GM23248 (cell line): Measurements from ENCODE around the gene UNC13B. TPM values are rescaled to one million over a fixed set of nuclear protein-coding genes. Genes with fewer than 3 reads are reported as not detected.

Experiments used
- DNase-seq: peaks from one replicate; pipeline ENCODE4 v3.0.0-alpha.2; 2015
- H2AFZ ChIP-seq: fragments of 200-600 bp; sonication (generic); 2 replicates; pipeline ENCODE4 v1.6.1; 2016; ENCODE audit warnings: antibody characterized with exemption
- H3F3A ChIP-seq: fragments of 200-600 bp; sonication (generic); 2 replicates; pipeline ENCODE4 v1.6.1; 2016; ENCODE audit warnings: mild to moderate bottlenecking, antibody characterized with exemption, mixed run types; ENCODE audit not compliant: insufficient read depth
- H3K27ac ChIP-seq: fragments of 200-600 bp; sonication (generic); 2 replicates; pipeline ENCODE4 v1.5.1; 2016; ENCODE audit warnings: mild to moderate bottlenecking
- H3K27me3 ChIP-seq: fragments of 200-600 bp; sonication (generic); replicated peaks from 2 replicates; pipeline ENCODE4 v1.6.1; 2016; ENCODE audit warnings: mild to moderate bottlenecking; ENCODE audit not compliant: insufficient read depth
- H3K36me3 ChIP-seq: fragments of 200-600 bp; sonication (generic); 2 replicates; pipeline ENCODE4 v1.6.1; 2016; ENCODE audit warnings: low read depth, mild to moderate bottlenecking
- H3K4me1 ChIP-seq: fragments of 200-600 bp; sonication (generic); 2 replicates; pipeline ENCODE4 v1.6.1; 2016; ENCODE audit warnings: mild to moderate bottlenecking; ENCODE audit not compliant: insufficient read depth
- H3K4me2 ChIP-seq: fragments of 200-600 bp; sonication (generic); one replicate; pipeline ENCODE4 v1.6.1; 2016; ENCODE audit warnings: mild to moderate bottlenecking; ENCODE audit not compliant: unreplicated experiment
- H3K4me3 ChIP-seq: fragments of 200-600 bp; sonication (generic); 2 replicates; pipeline ENCODE4 v1.5.1; 2016; ENCODE audit warnings: mild to moderate bottlenecking
- H3K79me2 ChIP-seq: fragments of 200-600 bp; sonication (generic); 2 replicates; pipeline ENCODE4 v1.6.1; 2016; ENCODE audit warnings: mild to moderate bottlenecking; ENCODE audit not compliant: insufficient read depth
- H3K9ac ChIP-seq: fragments of 200-600 bp; sonication (generic); 2 replicates; pipeline ENCODE4 v1.6.1; 2016; ENCODE audit warnings: mild to moderate bottlenecking
- H3K9me2 ChIP-seq: fragments of 200-600 bp; sonication (generic); 2 replicates; pipeline ENCODE4 v1.6.1; 2016; ENCODE audit warnings: mixed run types, mild to moderate bottlenecking, moderate library complexity; ENCODE audit not compliant: insufficient read depth
- H3K9me3 ChIP-seq: fragments of 200-600 bp; sonication (generic); one replicate; pipeline ENCODE4 v1.6.1; 2017; ENCODE audit warnings: low read depth
- H4K20me1 ChIP-seq: fragments of 200-600 bp; sonication (generic); 2 replicates; pipeline ENCODE4 v1.6.0; 2016; ENCODE audit not compliant: insufficient read depth
- EZH2 ChIP-seq: fragments of 200-600 bp; sonication (generic); IDR thresholded peaks from 2 replicates; pipeline ENCODE4 v1.6.1; 2018; ENCODE audit warnings: antibody characterized with exemption, mild to moderate bottlenecking; ENCODE audit not compliant: insufficient read depth, poor library complexity, severe bottlenecking
- EZH2phosphoT487 ChIP-seq: fragments of 200-600 bp; sonication (generic); IDR thresholded peaks from 2 replicates; pipeline ENCODE4 v1.6.1; 2018; ENCODE audit warnings: antibody characterized with exemption, moderate library complexity, mild to moderate bottlenecking, low read depth; ENCODE audit not compliant: insufficient read depth
- WGBS, 2 experiments: methylation state at CpG; one replicate each; pipeline ENCODE4 v1.1.6; 2015 to 2017; ENCODE audit warnings: low lambda C conversion rate in 2 of 2, low coverage in 1 of 2; ENCODE audit errors: missing lambda C conversion rate in 2 of 2; 5-methylcytosine and 5-hydroxymethylcytosine counted together
- in situ Hi-C: fragments of 300-500 bp; cut with MboI; formaldehyde crosslinking; loops from 2 replicates; pipeline ENCODE4 v1.15.0; 2020
- polyA plus RNA-seq: library from polyadenylated mRNA; unstranded; fragments of >200 nt; fragmentation: Nextera tagmentation; extraction: Ambion mirVana; gene quantifications from 2 replicates; pipeline ENCODE4 v1.2.1, GENCODE V29; 2016
- total RNA-seq: library from RNA; depleted of rRNA; stranded (reverse); fragments of >200 nt; shearing (Covaris generic); gene quantifications from 2 replicates; pipeline ENCODE4 v1.2.3, GENCODE V29; 2014

UNC13B gene
- total and polyA plus RNA-seq, 2 experiments from 2014 or later = 5.5 to 15.3 TPM

DNA sequence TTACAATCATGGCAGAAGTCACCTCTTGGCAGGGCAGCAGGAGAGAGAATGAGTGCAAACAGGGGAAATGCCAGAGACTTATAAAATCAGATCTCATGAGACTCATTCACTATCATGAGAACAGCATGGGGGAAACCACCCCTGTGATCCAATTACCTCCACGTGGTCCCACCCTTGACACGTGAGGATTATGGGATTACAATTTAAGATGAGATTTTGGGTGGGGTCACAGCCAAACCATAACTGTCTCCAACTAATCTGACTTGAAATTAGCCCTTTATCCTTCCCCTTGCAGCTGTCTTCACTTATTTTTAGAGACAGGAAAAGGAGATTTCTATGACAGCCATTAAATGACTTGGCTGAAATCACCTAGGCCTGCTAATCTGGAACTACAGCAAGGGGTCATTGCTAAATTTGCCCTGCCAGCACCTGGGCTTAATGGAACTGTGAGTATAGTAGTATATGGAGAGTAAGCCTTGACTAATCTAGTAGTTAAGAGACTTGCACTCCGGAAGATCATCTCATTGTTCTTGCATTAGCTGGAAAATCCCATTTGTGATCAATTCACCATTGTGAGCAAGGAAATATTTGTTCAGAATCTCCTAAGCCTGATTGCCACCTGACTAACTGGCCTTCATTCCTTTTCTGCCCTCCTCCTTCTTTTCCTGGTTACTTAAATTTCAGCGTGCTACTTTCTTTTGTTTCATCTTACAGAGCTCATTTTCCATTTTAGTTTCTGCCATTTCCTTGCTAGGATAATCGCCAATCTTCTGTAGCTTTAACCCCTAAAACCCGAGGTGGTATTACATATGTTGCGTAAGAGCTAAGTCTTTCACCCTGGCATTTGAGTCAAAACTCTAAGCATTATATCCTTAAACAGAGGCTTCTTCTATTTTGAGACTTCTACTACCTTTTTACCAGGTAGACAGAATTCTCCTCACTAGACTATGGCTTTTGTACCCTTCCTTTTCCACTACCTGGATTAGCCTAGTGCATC is 262.8 kb downstream of the UNC13B start:
- 46 to 53% methylated on average over 7 of the region's 7 CpGs for WGBS, 2 experiments
- Histone ChIP-seq H4K20me1 (no peaks in the 10 kb centered on the region), H3K9me3 (no peaks in the 10 kb centered on the region), H3K4me3 (no peak overlapping the region), H3K9ac (no peak overlapping the region), H3K27ac (no peak overlapping the region), H3K27me3 (no peaks in the 10 kb centered on the region), H3K4me2 (no peak overlapping the region), H3K36me3 (no peaks in the 10 kb centered on the region), H3K79me2 (no peaks in the 10 kb centered on the region), H2AFZ (no peak overlapping the region), H3F3A (peaks cover 4% of the 10 kb centered on the region; the same call in 1 of the 2 replicates), H3K9me2 (no peaks in the 10 kb centered on the region), H3K4me1 (no peaks in the 10 kb centered on the region)
- in situ Hi-C loops = no loop called here
- no peak for DNase-seq
- TF ChIP-seq EZH2phosphoT487 (no peak), EZH2 (no peak)

DNA sequence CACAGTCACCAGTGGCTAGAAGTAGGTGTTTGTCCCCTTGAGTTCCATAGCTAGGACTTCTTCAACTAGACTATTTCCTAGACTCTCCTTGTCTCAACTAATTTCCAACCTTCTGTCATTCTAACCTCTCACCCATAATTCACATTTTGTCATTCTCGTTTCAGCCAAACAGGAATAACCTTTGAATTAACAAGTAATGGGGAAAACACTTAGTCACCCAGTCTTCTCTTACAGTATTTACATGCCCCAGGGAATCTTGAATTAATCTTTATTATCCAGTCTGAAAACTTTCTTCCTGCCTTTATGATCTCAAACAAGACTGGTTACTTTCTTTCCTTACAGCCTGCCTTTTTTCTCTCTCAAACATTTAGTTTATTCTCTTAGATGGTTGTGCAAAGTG is 264.8 kb downstream of the UNC13B start:
- Histone ChIP-seq H3K27me3 (no peaks in the 10 kb centered on the region), H2AFZ (no peak overlapping the region), H3K79me2 (no peaks in the 10 kb centered on the region), H3K27ac (no peak overlapping the region), H3K9me2 (no peaks in the 10 kb centered on the region), H3K4me2 (no peak overlapping the region), H3K36me3 (no peaks in the 10 kb centered on the region), H3K4me1 (no peaks in the 10 kb centered on the region), H3K9ac (no peak overlapping the region), H3K4me3 (no peak overlapping the region), H3K9me3 (no peaks in the 10 kb centered on the region), H4K20me1 (no peaks in the 10 kb centered on the region), H3F3A (peaks cover 4% of the 10 kb centered on the region; the same call in 1 of the 2 replicates)
- in situ Hi-C loops = no loop called here
- TF ChIP-seq EZH2phosphoT487 = no peak
- TF ChIP-seq EZH2 = no peak
- WGBS, 2 experiments = 36 to 43% methylated on average over 1 of the region's 1 CpG
- no peak for DNase-seq

DNA sequence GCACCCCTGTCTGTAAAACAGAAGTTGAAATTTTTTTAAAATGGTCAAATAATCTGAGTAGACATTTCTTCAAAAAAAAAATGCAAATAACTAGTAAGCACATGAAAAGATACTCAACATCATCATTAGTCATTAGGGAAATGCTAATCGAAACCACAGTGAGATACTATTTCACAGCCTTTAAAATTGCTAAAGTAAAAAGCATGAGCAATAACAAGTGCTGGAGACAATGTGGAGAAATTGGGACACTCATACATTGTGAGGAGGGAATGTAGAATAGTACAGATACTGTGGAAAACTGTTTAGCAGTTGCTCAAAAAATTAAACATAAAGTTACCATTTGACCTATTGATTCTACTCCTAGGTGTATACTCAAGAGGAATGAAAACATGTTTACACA is 269.7 kb downstream of the UNC13B start:
- Histone ChIP-seq H3K4me1 (no peaks in the 10 kb centered on the region), H3K9me2 (no peaks in the 10 kb centered on the region), H3K4me2 (no peak overlapping the region), H3K79me2 (no peaks in the 10 kb centered on the region), H3K9me3 (no peaks in the 10 kb centered on the region), H4K20me1 (no peaks in the 10 kb centered on the region), H3K36me3 (no peaks in the 10 kb centered on the region), H2AFZ (no peak overlapping the region), H3F3A (no peaks in the 10 kb centered on the region), H3K27ac (no peak overlapping the region), H3K27me3 (peaks cover 17% of the 10 kb centered on the region), H3K9ac (no peak overlapping the region), H3K4me3 (no peak overlapping the region)
- no peak for TF ChIP-seq EZH2phosphoT487
- TF ChIP-seq EZH2 = no peak
- in situ Hi-C loops = no loop called here
- 74 to 78% methylated on average over 1 of the region's 1 CpG for WGBS, 2 experiments
- no peak for DNase-seq

DNA sequence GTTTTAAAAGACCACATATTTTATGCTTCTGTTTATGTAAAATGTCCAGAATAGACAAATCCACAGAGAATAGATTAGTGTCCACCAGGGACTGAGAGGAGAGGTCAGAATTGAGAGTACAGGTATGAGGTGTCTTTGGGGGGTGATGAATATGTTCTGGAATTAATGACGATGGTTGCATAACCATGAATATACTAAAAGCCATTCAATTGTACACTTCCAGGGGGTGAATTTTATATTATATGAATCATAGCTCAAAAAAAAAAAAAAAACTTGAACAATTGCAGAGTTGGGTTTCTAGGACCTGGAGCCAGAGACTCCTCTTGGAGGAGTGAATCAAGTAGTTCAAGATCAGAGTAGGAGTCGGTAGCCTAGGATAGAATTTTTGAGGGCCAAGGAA is 270.3 kb downstream of the UNC13B start:
- Histone ChIP-seq H3K4me3 (no peak overlapping the region), H3K9me2 (no peaks in the 10 kb centered on the region), H3K36me3 (no peaks in the 10 kb centered on the region), H4K20me1 (no peaks in the 10 kb centered on the region), H2AFZ (no peak overlapping the region), H3K79me2 (no peaks in the 10 kb centered on the region), H3K4me1 (no peaks in the 10 kb centered on the region), H3K4me2 (no peak overlapping the region), H3K9ac (no peak overlapping the region), H3K9me3 (no peaks in the 10 kb centered on the region), H3K27ac (no peak overlapping the region), H3K27me3 (peaks cover 23% of the 10 kb centered on the region), H3F3A (no peaks in the 10 kb centered on the region)
- in situ Hi-C loops = no loop called here
- TF ChIP-seq EZH2phosphoT487 (no peak), EZH2 (no peak)
- 70 to 78% methylated on average over 2 of the region's 2 CpGs for WGBS, 2 experiments
- no peak for DNase-seq
